ENCODE results near the gene NRN1L.

Gene NRN1L

GRCh38 chr16:67878232-67878631 is 6.5 kb upstream of the NRN1L start:
- Histone ChIP-seq H3K9me3 (ENCODE audit: insufficient read depth, low read depth, low read length) (peaks cover 6% of the 10 kb centered on the region), H4K8ac (ENCODE audit: low read depth, low read length) (no peak overlapping the region), H4K12ac (ENCODE audit: low read depth, low read length) (no peak overlapping the region), H2BK5ac (ENCODE audit: low read depth, low read length, poor library complexity) (no peak overlapping the region), H3K36me3 (ENCODE audit: control insufficient read depth in 1 of 2, insufficient read depth in 2 of 2, low read length in 2 of 2) (peaks cover 71 to 76% of the 10 kb centered on the region in 2 experiments), H3K27me3 (ENCODE audit: insufficient read depth, low read length) (no peaks in the 10 kb centered on the region), H2AK5ac (ENCODE audit: low read length) (no peak overlapping the region), H3K18ac (ENCODE audit: low read length) (no peak overlapping the region), H3K4ac (ENCODE audit: low read depth, low read length) (no peak overlapping the region), H2AFZ (ENCODE audit: insufficient read depth, low read length, poor library complexity) (no peak overlapping the region), H4K91ac (ENCODE audit: low read depth, low read length) (no peak overlapping the region), H3K23ac (ENCODE audit: low read length) (no peak overlapping the region), H3K9ac (ENCODE audit: low read length) (no peak overlapping the region), H3K4me3 (ENCODE audit: low read depth, low read length) (no peak overlapping the region), H2BK12ac (ENCODE audit: low read length) (no peak overlapping the region), H2BK120ac (ENCODE audit: insufficient read depth, low read length, poor library complexity) (no peak overlapping the region), H3K79me1 (ENCODE audit: low read length) (no peaks in the 10 kb centered on the region), H3K14ac (ENCODE audit: low read length) (no peak overlapping the region), H3K4me2 (ENCODE audit: low read length) (no peak overlapping the region), H3K79me2 (ENCODE audit: control insufficient read depth, insufficient read depth, low read length, poor library complexity) (peaks cover 8% of the 10 kb centered on the region), H3K27ac (ENCODE audit: low read depth, low read length) (no peak overlapping the region), H3K4me1 (ENCODE audit: control insufficient read depth in 1 of 2, insufficient read depth in 2 of 2, low read length in 2 of 2) (peaks cover 11 to 15% of the 10 kb centered on the region in 2 experiments)
- DNase-seq, result no peak
- WGBS (ENCODE audit: extremely low coverage, insufficient coverage, insufficient read length), result no CpG with 5 or more reads among the region's 6 CpGs

- H3K36me3 ChIP-seq (ENCODE audit: control insufficient read depth in 1 of 2, insufficient read depth in 2 of 2, low read length in 2 of 2), result peaks cover 76 to 80% of the 10 kb centered on the region in 2 experiments
Measured at GRCh38 chr16:67878846-67879245, 5.8 kb upstream of the NRN1L start.

GRCh38 chr16:67879462-67879861 is 5.2 kb upstream of the NRN1L start:
- Histone ChIP-seq H3K4me3 (ENCODE audit: low read depth, low read length) (no peak overlapping the region), H3K79me2 (ENCODE audit: control insufficient read depth, insufficient read depth, low read length, poor library complexity) (no peaks in the 10 kb centered on the region), H2AFZ (ENCODE audit: insufficient read depth, low read length, poor library complexity) (no peak overlapping the region), H3K18ac (ENCODE audit: low read length) (no peak overlapping the region), H3K36me3 (ENCODE audit: control insufficient read depth in 1 of 2, insufficient read depth in 2 of 2, low read length in 2 of 2) (peaks cover 80 to 84% of the 10 kb centered on the region in 2 experiments), H3K9ac (ENCODE audit: low read length) (no peak overlapping the region), H4K91ac (ENCODE audit: low read depth, low read length) (no peak overlapping the region), H3K23ac (ENCODE audit: low read length) (no peak overlapping the region), H2BK120ac (ENCODE audit: insufficient read depth, low read length, poor library complexity) (no peak overlapping the region), H3K14ac (ENCODE audit: low read length) (no peak overlapping the region), H3K27ac (ENCODE audit: low read depth, low read length) (no peak overlapping the region), H2AK5ac (ENCODE audit: low read length) (no peak overlapping the region), H4K12ac (ENCODE audit: low read depth, low read length) (no peak overlapping the region), H2BK5ac (ENCODE audit: low read depth, low read length, poor library complexity) (no peak overlapping the region), H3K9me3 (ENCODE audit: insufficient read depth, low read depth, low read length) (peaks cover 6% of the 10 kb centered on the region), H3K4me1 (ENCODE audit: control insufficient read depth in 1 of 2, insufficient read depth in 2 of 2, low read length in 2 of 2) (peaks cover 17 to 18% of the 10 kb centered on the region in 2 experiments), H3K4me2 (ENCODE audit: low read length) (no peak overlapping the region), H3K79me1 (ENCODE audit: low read length) (no peaks in the 10 kb centered on the region), H4K8ac (ENCODE audit: low read depth, low read length) (no peak overlapping the region), H2BK12ac (ENCODE audit: low read length) (no peak overlapping the region), H3K4ac (ENCODE audit: low read depth, low read length) (no peak overlapping the region), H3K27me3 (ENCODE audit: insufficient read depth, low read length) (no peaks in the 10 kb centered on the region)
- no peak for DNase-seq
- WGBS (ENCODE audit: extremely low coverage, insufficient coverage, insufficient read length), result no CpG with 5 or more reads among the region's 12 CpGs

More at GRCh38 chr16:67878846-67879245, 5.8 kb upstream of the NRN1L start:
- Histone ChIP-seq H2BK120ac (ENCODE audit: insufficient read depth, low read length, poor library complexity) (no peak overlapping the region), H3K4me2 (ENCODE audit: low read length) (no peak overlapping the region), H3K9ac (ENCODE audit: low read length) (no peak overlapping the region), H3K18ac (ENCODE audit: low read length) (no peak overlapping the region), H2BK12ac (ENCODE audit: low read length) (no peak overlapping the region), H3K79me2 (ENCODE audit: control insufficient read depth, insufficient read depth, low read length, poor library complexity) (peaks cover 4% of the 10 kb centered on the region), H3K4ac (ENCODE audit: low read depth, low read length) (no peak overlapping the region), H2BK5ac (ENCODE audit: low read depth, low read length, poor library complexity) (no peak overlapping the region), H4K12ac (ENCODE audit: low read depth, low read length) (no peak overlapping the region), H2AFZ (ENCODE audit: insufficient read depth, low read length, poor library complexity) (no peak overlapping the region), H2AK5ac (ENCODE audit: low read length) (no peak overlapping the region), H3K14ac (ENCODE audit: low read length) (no peak overlapping the region), H3K4me1 (ENCODE audit: control insufficient read depth in 1 of 2, insufficient read depth in 2 of 2, low read length in 2 of 2) (peaks cover 17 to 19% of the 10 kb centered on the region in 2 experiments), H3K79me1 (ENCODE audit: low read length) (no peaks in the 10 kb centered on the region), H3K27me3 (ENCODE audit: insufficient read depth, low read length) (no peaks in the 10 kb centered on the region), H4K8ac (ENCODE audit: low read depth, low read length) (no peak overlapping the region), H3K23ac (ENCODE audit: low read length) (no peak overlapping the region), H3K4me3 (ENCODE audit: low read depth, low read length) (no peak overlapping the region), H4K91ac (ENCODE audit: low read depth, low read length) (no peak overlapping the region), H3K9me3 (ENCODE audit: insufficient read depth, low read depth, low read length) (peaks cover 6% of the 10 kb centered on the region), H3K27ac (ENCODE audit: low read depth, low read length) (no peak overlapping the region)
- DNase-seq, result no peak
- no CpG with 5 or more reads among the region's 9 CpGs for WGBS (ENCODE audit: extremely low coverage, insufficient coverage, insufficient read length)

- H4K8ac ChIP-seq (ENCODE audit: low read depth, low read length), result no peak overlapping the region
- no peak for DNase-seq
- H3K23ac ChIP-seq (ENCODE audit: low read length), result no peak overlapping the region
- no peak overlapping the region for H4K91ac ChIP-seq (ENCODE audit: low read depth, low read length)
- no peak overlapping the region for H3K4me2 ChIP-seq (ENCODE audit: low read length)
- H3K9me3 ChIP-seq (ENCODE audit: insufficient read depth, low read depth, low read length), result peaks cover 6% of the 10 kb centered on the region
- no peak overlapping the region for H2AFZ ChIP-seq (ENCODE audit: insufficient read depth, low read length, poor library complexity)
- H3K14ac ChIP-seq (ENCODE audit: low read length), result no peak overlapping the region
- H3K27me3 ChIP-seq (ENCODE audit: insufficient read depth, low read length), result no peaks in the 10 kb centered on the region
- no peak overlapping the region for H3K27ac ChIP-seq (ENCODE audit: low read depth, low read length)
- H2AK5ac ChIP-seq (ENCODE audit: low read length), result no peak overlapping the region
- H3K18ac ChIP-seq (ENCODE audit: low read length), result no peak overlapping the region
- peaks cover 19 to 22% of the 10 kb centered on the region in 2 experiments for H3K4me1 ChIP-seq (ENCODE audit: control insufficient read depth in 1 of 2, insufficient read depth in 2 of 2, low read length in 2 of 2)
- no peak overlapping the region for H3K9ac ChIP-seq (ENCODE audit: low read length)
- no peaks in the 10 kb centered on the region for H3K79me2 ChIP-seq (ENCODE audit: control insufficient read depth, insufficient read depth, low read length, poor library complexity)
- no peak overlapping the region for H3K4me3 ChIP-seq (ENCODE audit: low read depth, low read length)
- H3K4ac ChIP-seq (ENCODE audit: low read depth, low read length), result no peak overlapping the region
- H2BK5ac ChIP-seq (ENCODE audit: low read depth, low read length, poor library complexity), result no peak overlapping the region
- peaks cover 80 to 84% of the 10 kb centered on the region in 2 experiments for H3K36me3 ChIP-seq (ENCODE audit: control insufficient read depth in 1 of 2, insufficient read depth in 2 of 2, low read length in 2 of 2)
- no peak overlapping the region for H2BK120ac ChIP-seq (ENCODE audit: insufficient read depth, low read length, poor library complexity)
- H2BK12ac ChIP-seq (ENCODE audit: low read length), result no peak overlapping the region
- WGBS (ENCODE audit: extremely low coverage, insufficient coverage, insufficient read length), result no CpG with 5 or more reads among the region's 5 CpGs
- H3K79me1 ChIP-seq (ENCODE audit: low read length), result no peaks in the 10 kb centered on the region
- H4K12ac ChIP-seq (ENCODE audit: low read depth, low read length), result no peak overlapping the region
Measured at GRCh38 chr16:67879936-67880335, 4.7 kb upstream of the NRN1L start.
